GM18868 (cell line): ENCODE results near the gene SEC22B.
"Not testable (repeated sequence)": the region's sequence is repeated elsewhere in the genome, so short reads cannot be mapped to it uniquely, and the experiment has no call there.

Source experiments
- ATAC-seq: cut with Tn5 transposase; IDR thresholded peaks from one replicate; pipeline ENCODE4 v1.9.1; 2021; ENCODE audit warnings: mild to moderate bottlenecking, moderate library complexity; ENCODE audit not compliant: unreplicated experiment

SEC22B gene

DNA sequence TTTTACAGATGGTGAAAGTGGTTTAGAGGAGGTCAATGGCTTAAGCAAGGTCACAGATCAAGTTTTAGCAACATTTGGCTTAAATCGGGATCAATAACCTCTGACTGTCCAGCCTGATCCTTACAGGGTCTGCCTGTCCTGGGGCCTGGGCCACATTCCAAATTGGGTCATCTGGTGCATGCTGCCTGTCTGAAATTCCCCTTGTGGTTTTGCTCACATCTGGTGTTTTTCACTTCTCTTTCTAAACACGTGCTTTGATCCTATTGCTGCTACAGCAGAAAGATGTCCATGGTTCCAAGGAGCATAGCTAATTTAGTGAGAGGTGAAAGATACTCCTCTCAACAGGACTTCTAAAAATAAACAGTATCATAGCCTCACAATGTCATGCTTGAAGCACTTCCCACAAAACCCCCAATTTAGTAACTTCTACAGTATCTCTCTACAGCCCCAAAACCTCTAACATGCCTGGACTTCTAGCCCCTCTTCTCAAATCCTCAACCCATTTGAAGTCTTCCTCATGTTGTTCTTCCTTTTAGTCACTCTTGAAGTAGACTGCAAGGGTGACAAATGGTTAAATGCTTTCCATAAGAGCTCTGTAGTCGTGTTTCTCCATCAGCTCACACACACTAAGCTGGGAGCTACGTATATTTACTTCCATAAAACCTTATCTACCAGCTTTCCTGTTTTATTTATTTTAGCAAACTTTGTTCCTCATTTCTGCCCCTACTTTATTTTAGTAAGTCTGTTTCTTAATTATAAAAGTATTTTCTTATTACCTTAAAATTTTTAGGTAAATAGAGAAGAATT is 58.7 kb downstream of the SEC22B start:
- peak; percentile 79 for ATAC-seq

DNA sequence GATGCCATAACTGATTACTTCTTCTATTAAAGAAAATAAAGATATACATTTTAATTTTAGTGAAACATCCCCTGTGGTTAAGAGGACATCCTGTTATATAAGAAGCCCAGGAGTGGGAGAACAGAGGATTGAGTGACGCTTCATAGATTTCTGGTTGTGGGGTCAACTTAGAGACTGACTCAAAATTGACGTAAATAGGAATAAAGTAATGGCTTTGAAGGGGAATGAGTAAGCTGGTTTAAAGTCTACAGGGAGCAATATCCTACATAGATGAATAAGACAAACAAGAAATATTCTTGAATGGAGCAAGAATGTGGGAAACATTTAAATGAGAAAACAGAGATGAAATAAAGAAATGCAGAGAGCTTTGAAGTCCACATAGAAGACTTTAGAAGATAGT is 60.2 kb downstream of the SEC22B start:
- ATAC-seq, result not testable (repeated sequence)

DNA sequence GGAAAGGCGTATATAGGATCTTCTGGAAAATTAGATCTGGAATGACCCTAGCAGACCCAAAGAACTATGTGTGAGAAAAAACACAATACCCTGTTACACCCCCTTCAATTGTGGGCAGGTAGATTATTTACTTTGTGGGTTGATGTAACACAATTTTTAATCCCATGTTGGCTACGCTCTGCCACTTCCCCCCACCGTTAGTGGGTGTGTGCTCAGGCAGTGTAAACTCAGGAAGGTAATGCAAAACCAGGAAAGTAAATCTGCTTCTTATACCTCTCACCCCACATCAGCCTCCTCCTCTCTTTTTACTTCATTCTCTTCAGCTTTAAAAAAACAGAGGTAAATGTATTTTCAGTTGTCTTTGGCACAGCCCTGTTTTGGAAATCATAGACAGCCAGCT is 63.2 kb downstream of the SEC22B start:
- ATAC-seq, result not testable (repeated sequence)

DNA sequence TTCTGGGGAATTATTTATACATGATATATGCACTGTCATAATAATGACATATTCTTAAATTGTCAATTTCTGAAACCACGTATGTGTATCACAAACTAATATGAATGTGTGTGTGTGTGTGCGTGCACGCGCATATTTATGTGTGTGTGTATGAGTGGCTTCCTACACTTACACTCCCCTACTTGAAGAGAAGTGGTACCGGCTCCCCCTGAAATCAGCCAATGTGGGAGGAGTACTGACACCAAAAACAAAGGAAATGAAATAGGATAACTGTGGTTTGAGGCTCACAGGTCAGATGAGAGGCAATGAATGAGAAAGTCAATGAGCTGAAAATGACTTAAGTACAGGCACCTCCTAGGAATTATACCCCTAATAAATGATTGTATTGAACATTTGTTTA is 64.1 kb downstream of the SEC22B start:
- ATAC-seq, result not testable (repeated sequence)

DNA sequence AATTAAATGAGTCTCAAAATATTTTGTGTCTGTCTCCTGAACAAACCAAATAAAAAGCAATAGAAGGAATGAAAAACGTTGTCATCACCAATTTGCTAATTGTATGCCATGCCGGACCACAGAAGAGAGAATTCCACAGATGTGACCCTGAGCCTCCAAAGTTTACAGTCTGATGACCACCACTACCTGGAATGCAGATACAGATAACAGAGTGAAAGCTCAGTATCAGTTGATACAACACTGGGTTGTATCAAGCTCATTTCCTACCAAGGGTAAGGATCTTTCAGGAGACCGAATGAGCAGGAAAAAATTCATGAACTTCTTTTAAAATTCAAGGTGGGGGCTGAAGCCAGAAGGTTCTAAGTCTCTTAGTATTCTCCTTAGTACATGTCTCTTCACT is 64.5 kb downstream of the SEC22B start:
- ATAC-seq, result not testable (repeated sequence)

DNA sequence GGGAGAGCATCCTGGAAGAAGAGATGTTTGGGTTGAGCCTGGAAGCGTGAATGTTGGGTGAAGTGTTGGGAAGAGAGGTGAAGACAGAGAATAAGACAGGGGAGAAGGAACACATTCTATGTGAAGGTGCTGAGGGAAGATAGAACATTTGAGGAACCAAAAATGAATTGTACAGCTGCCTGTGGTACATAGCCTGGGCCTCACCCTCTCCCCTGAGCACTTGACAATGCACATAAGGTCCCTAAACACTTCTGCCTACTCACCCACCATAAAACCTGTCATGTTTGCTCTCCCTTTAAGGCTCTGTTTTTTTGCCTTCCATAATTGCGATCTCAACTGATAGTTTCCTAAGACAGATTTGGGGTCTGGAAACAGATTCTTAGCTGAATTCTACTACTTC is 65.3 kb downstream of the SEC22B start:
- ATAC-seq, result peak; percentile 73

DNA sequence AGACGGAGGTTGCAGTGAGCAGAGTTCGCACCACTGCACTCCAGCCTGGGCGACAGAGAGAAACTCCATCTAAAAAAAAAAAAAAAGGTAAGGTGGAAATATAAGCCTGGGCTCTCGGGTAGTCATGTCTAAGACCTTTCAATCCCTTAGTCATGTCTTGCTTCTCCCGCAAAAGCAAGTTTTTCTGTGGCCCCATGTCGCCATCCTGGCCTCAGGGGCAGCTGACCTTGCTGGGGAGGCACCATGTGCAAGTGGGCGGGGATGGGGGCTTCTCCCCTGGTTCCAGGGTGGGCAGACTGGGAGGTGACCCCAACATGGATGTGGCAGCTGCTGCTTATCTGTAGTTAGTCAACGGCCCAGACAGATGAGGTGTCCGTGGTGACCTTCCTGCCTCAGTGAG is 66.7 kb downstream of the SEC22B start:
- not testable (repeated sequence) for ATAC-seq

DNA sequence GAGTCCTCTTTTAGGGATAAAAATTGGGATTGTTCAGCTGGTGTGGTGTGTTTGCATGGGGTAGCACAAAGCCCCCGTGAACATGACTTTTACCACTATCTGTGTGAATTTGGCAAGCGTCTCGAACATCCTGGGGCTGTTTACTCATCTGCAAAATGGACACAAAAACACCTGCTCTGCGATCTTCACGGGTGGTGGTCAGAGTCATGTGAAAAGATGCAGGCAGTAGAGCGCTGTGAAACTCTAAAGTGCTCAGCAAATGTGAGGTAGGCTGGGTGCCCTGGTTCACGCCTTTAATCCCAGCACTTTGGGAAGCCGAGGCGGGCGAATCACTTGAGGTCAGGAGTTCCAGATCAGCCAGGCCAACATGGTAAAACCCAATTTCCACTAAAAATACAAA is 67.1 kb downstream of the SEC22B start:
- peak; percentile 54 for ATAC-seq

DNA sequence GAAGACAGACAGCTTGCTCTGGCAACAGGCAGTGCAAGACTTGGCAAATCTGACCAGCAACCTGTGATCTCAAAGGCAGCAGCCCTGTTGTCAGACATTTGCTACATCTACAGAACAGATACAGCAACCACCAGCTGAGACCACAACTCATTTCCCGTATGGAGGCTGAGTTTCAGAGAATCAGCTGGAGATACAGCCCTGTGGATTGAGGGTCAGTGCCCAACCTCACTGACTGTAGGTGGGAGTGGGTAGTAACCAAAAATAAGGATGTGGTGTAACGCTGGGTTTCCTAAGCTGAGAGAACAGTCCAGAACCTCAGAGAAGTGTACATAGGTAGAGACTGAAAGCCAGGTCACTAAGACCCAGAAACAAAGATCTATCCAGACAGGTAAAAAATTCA is 71.0 kb downstream of the SEC22B start:
- not testable (repeated sequence) for ATAC-seq

DNA sequence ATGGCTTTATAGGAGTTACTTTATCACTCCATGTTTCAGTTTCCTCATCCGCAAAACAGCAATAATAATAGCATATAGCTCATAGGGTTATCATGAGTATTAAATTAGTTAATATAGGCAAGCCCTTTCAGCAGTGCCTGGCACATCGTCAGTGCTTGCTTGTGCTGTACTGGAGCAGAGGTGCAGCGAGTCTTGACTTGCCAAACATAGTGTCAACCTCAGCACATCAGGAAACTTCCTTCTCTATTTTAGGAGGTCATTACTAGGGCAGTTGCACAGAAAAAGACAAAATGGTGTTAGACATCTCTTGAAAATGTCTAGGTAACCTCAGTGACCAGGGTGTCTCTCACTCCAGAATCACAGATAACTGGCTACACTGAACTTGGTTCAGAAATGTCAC is 72.6 kb downstream of the SEC22B start:
- ATAC-seq, result not testable (repeated sequence)

DNA sequence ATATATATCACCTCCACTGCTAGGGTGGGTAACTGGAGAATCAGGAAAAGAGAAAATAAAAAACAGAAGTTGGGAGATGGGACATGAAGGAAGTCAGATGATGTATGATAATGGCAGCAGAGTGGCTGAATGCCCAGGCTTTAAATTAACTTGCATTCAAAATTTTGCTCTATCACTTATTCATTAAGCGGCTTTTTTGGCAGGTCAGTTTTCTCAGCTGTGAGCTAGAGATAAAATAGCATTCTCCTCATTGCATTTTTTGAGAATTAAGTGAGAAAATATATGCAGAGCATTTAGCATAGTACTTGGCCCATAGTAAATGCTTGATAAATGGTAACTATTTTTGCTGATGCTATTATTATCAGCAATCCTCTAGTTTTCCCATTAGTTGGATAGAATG is 74.7 kb downstream of the SEC22B start:
- ATAC-seq, result not testable (repeated sequence)
